Keratinocyte (primary cell): Measurements from ENCODE around the gene ACTN4. TPM values are rescaled to one million over a fixed set of nuclear protein-coding genes. Genes with fewer than 3 reads are reported as not detected.

Experiments used
- DNase-seq: peaks from one replicate; pipeline ENCODE4 v3.0.0-alpha.2; 2011; ENCODE audit warnings: low read depth, missing footprints, low spot score
- FAIRE-seq: peaks from 2 replicates; lab custom pipeline; 2011; peaks lifted over from hg19 to GRCh38; lab: Jason Lieb, UNC
- H2AFZ ChIP-seq: 2 replicates; pipeline ENCODE4 v1.6.0; 2012; ENCODE audit warnings: low read length, control low read depth, inconsistent platforms; ENCODE audit not compliant: control insufficient read depth
- H3K27ac ChIP-seq: 2 replicates; pipeline ENCODE4 v1.5.1; 2011; ENCODE audit warnings: low read length; ENCODE audit not compliant: control insufficient read depth, insufficient read depth
- H3K27me3 ChIP-seq: 3 replicates; pipeline ENCODE4 v1.6.0; 2011; ENCODE audit warnings: low read length; ENCODE audit not compliant: control insufficient read depth, insufficient read depth; ENCODE audit errors: extremely low read depth
- H3K36me3 ChIP-seq, 2 experiments: 2 replicates in 1 of 2; 3 replicates in 1 of 2; pipeline ENCODE4 v1.5.1; 2011; ENCODE audit warnings: low read length in 2 of 2, mild to moderate bottlenecking in 1 of 2; ENCODE audit not compliant: control insufficient read depth in 2 of 2, insufficient read depth in 2 of 2; ENCODE audit errors: extremely low read depth in 1 of 2
- H3K4me1 ChIP-seq: 3 replicates; pipeline ENCODE4 v1.5.1; 2011; ENCODE audit warnings: low read length; ENCODE audit not compliant: control insufficient read depth, insufficient read depth; ENCODE audit errors: extremely low read depth
- H3K4me2 ChIP-seq: 3 replicates; pipeline ENCODE4 v1.6.0; 2011; ENCODE audit warnings: low read depth, low read length; ENCODE audit not compliant: control insufficient read depth, insufficient read depth; ENCODE audit errors: extremely low read depth
- H3K4me3 ChIP-seq, 3 experiments: fragments of 200-600 bp in 1 of 3; sonication (generic) in 1 of 3; 2 replicates in 2 of 3; 3 replicates in 1 of 3; pipeline ENCODE4 v1.5.1; 2011 to 2016; ENCODE audit warnings: low read length in 3 of 3, mild to moderate bottlenecking in 3 of 3, control low read depth in 2 of 3, inconsistent platforms in 1 of 3, low read depth in 1 of 3, mixed read lengths in 1 of 3, mixed run types in 1 of 3, moderate library complexity in 1 of 3; ENCODE audit not compliant: control insufficient read depth in 2 of 3, insufficient read depth in 2 of 3; ENCODE audit errors: extremely low read depth in 1 of 3
- H3K79me2 ChIP-seq: 2 replicates; pipeline ENCODE4 v1.6.0; 2012; ENCODE audit warnings: low read length; ENCODE audit not compliant: control insufficient read depth, insufficient read depth
- H3K9ac ChIP-seq: 3 replicates; pipeline ENCODE4 v1.6.0; 2011; ENCODE audit warnings: low read length; ENCODE audit not compliant: control insufficient read depth, insufficient read depth; ENCODE audit errors: extremely low read depth
- H3K9me1 ChIP-seq: 3 replicates; pipeline ENCODE4 v1.6.0; 2011; ENCODE audit warnings: low read length; ENCODE audit not compliant: control insufficient read depth, insufficient read depth; ENCODE audit errors: extremely low read depth
- H3K9me3 ChIP-seq: 2 replicates; pipeline ENCODE4 v1.5.1; 2012; ENCODE audit warnings: low read depth, low read length; ENCODE audit not compliant: control insufficient read depth
- H4K20me1 ChIP-seq: 3 replicates; pipeline ENCODE4 v1.6.0; 2011; ENCODE audit warnings: low read length; ENCODE audit not compliant: control insufficient read depth, insufficient read depth; ENCODE audit errors: extremely low read depth
- EZH2 ChIP-seq: IDR thresholded peaks from one replicate; pipeline ENCODE4 v1.6.1; 2012; ENCODE audit warnings: inconsistent platforms, mild to moderate bottlenecking, low read length, moderate library complexity
- dilution Hi-C: fragments of 300-500 bp; cut with MboI; formaldehyde crosslinking; loops from one replicate; pipeline ENCODE4 v1.7.0; 2020; ENCODE audit warnings: low sequenced_read_pairs; ENCODE audit not compliant: extremely low pct_ligation_motif_present
- polyA plus RNA-seq, 5 experiments: library from polyadenylated mRNA; depleted of rRNA in 3 of 5; stranded (reverse) in 3 of 5; stranded (forward) in 1 of 5; unstranded in 1 of 5; fragments of >200 nt; gene quantifications; 1 replicate in 1 of 5; 2 replicates in 3 of 5; 3 replicates in 1 of 5; pipeline versions ENCODE4 v1.2.1 to v1.2.3, GENCODE V29; 2011 to 2012; ENCODE audit warnings: missing spikeins in 2 of 5, low read depth in 1 of 5, low replicate concordance in 1 of 5
- TF ChIP-seq, protein P1 (sequence below), 3 experiments: IDR thresholded peaks in 1 of 3; conservative IDR thresholded peaks in 1 of 3; optimal IDR thresholded peaks in 1 of 3; 2 replicates in 2 of 3; 3 replicates in 1 of 3; pipeline versions ENCODE3 to v1.5.1; 2011; ENCODE audit warnings: low read length in 3 of 3, mild to moderate bottlenecking in 3 of 3, moderate library complexity in 2 of 3, control low read depth in 1 of 3, inconsistent platforms in 1 of 3; ENCODE audit not compliant: insufficient read depth in 2 of 3; ENCODE audit errors: extremely low read depth in 1 of 3

ACTN4 gene
- polyA plus RNA-seq, 1 donor (not counting 4 experiments of a cell fraction or from before 2014, with no cell fraction given): 463 TPM

DNA sequence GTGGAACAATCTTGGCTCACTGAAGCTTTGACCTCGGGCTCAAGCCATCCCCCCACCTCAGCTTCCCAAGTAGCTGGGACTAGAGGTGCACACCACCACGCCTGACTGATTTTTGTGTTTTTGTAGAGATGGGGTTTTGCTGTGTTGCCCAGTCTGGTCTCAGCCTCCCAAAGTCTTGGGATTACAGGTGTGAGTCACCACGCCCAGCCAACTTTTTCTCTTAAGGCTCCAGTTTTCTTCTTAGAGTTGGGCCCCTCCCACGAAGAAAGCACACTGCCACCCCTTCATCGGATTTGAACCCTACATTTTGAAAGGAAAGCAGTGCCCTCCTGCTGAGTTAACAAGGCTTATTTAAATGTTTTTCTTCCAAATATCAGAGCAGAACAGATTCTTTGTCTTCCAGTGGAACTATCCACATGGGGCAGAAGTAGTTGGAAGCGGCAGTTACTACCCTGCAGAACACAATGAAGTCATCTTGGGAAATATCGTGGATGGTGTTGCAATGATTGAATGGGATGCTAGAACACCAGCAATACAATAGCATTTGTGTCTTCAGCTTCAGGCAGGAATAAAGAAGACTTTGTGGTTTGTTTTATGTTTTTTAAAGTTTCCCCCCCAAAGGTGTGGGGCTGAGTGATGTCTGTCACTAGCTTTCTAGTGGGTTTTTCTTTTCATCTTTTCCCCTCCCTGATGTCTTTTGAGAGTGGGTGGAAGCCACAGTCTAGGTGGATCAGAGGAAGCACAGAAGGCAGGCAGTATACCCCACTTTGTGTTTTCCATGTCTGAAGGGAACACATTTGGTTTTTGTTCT lies 8.9 kb downstream of the ACTN4 start:
- dilution Hi-C loops: no loop called here
- Histone ChIP-seq H3K9ac (peak overlapping the region; percentile 80), H3K9me3 (no peaks in the 10 kb centered on the region), H3K4me2 (peak overlapping the region; percentile 66), H3K4me3 (no peak overlapping the region), H3K4me1 (peaks cover 96% of the 10 kb centered on the region), H4K20me1 (no peaks in the 10 kb centered on the region), H2AFZ (no peak overlapping the region), H3K9me1 (no peaks in the 10 kb centered on the region), H3K27me3 (no peaks in the 10 kb centered on the region), H3K36me3 (peaks cover 8 to 46% of the 10 kb centered on the region in 2 experiments), H3K27ac (peak overlapping the region; percentile 98), H3K79me2 (peaks cover 81% of the 10 kb centered on the region)
- TF ChIP-seq, protein P1, sequence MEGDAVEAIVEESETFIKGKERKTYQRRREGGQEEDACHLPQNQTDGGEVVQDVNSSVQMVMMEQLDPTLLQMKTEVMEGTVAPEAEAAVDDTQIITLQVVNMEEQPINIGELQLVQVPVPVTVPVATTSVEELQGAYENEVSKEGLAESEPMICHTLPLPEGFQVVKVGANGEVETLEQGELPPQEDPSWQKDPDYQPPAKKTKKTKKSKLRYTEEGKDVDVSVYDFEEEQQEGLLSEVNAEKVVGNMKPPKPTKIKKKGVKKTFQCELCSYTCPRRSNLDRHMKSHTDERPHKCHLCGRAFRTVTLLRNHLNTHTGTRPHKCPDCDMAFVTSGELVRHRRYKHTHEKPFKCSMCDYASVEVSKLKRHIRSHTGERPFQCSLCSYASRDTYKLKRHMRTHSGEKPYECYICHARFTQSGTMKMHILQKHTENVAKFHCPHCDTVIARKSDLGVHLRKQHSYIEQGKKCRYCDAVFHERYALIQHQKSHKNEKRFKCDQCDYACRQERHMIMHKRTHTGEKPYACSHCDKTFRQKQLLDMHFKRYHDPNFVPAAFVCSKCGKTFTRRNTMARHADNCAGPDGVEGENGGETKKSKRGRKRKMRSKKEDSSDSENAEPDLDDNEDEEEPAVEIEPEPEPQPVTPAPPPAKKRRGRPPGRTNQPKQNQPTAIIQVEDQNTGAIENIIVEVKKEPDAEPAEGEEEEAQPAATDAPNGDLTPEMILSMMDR (optimal IDR thresholded peaks at IDR 0.05 in 1 of 3, IDR thresholded peaks at IDR 0.05 in 1 of 3, conservative IDR thresholded peaks at IDR 0.05 in 1 of 3; ENCODE audit: extremely low read depth in 1 of 3, insufficient read depth in 2 of 3, low read length in 3 of 3): no peak
- no peak for TF ChIP-seq EZH2
- no peak for DNase-seq
- peak; percentile 63 for FAIRE-seq

DNA sequence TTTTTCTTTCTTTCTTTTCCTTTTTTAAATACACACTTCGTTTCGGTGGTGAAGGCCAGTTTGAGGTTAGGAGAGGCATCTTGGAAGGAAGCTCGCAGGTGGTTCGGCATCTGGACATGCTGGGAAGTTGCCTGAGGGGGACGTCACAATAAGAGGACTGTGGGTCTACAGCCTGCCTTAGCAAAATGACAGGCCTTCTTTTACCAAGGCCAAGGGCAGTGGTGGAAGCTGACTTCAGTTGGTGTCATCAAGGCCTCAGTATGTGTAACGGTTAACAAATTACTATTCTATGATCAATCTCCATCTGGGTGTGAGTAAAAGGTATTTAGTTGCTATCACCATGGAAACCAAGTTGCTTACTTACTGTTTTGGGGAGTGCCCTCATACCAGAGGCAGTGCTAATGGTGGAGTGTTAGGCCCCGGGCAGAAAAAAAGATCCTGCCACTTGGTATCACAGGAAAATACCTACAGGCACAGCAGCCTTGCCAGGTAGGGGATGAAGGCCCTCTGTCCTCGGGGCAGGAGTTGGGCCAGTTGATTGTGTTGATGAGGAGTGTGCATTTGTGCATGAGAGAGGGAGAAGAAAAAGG lies 10.3 kb downstream of the ACTN4 start:
- DNase-seq: peak; percentile 96
- peak overlapping the region; percentile 80 for H3K9ac ChIP-seq
- no peak overlapping the region for H2AFZ ChIP-seq
- no peaks in the 10 kb centered on the region for H3K27me3 ChIP-seq
- peaks cover 95% of the 10 kb centered on the region for H3K4me1 ChIP-seq
- peak overlapping the region in 2 of 3 experiments; percentile 18 to 30 for H3K4me3 ChIP-seq
- peak overlapping the region; percentile 68 for H3K4me2 ChIP-seq
- no peaks in the 10 kb centered on the region for H3K9me1 ChIP-seq
- peaks cover 79% of the 10 kb centered on the region for H3K79me2 ChIP-seq
- TF ChIP-seq EZH2: no peak
- TF ChIP-seq, protein P1 (optimal IDR thresholded peaks at IDR 0.05 in 1 of 3, IDR thresholded peaks at IDR 0.05 in 1 of 3, conservative IDR thresholded peaks at IDR 0.05 in 1 of 3; ENCODE audit: extremely low read depth in 1 of 3, insufficient read depth in 2 of 3, low read length in 3 of 3): no peak
- dilution Hi-C loops: no loop called here
- peak; percentile 95 for FAIRE-seq
- peaks cover 10 to 46% of the 10 kb centered on the region in 2 experiments for H3K36me3 ChIP-seq
- H3K9me3 ChIP-seq: no peaks in the 10 kb centered on the region
- H3K27ac ChIP-seq: peak overlapping the region; percentile 98
- peaks cover 2% of the 10 kb centered on the region for H4K20me1 ChIP-seq
